NT2/D1 (cell line): ENCODE data around the gene RNF121.

Experiments
- SUZ12 ChIP-seq: IDR thresholded peaks from 2 replicates; pipeline ENCODE4 v1.6.1; 2011; ENCODE audit not compliant: insufficient read length, insufficient read depth; ENCODE audit errors: extremely low read depth
- YY1 ChIP-seq: IDR thresholded peaks from 2 replicates; pipeline ENCODE4 v1.6.1; 2011; ENCODE audit not compliant: insufficient read length, insufficient read depth
- ZNF274 ChIP-seq: IDR thresholded peaks from 2 replicates; pipeline ENCODE4 v1.6.1; 2011; ENCODE audit warnings: mild to moderate bottlenecking, low read depth, low read length

DNA sequence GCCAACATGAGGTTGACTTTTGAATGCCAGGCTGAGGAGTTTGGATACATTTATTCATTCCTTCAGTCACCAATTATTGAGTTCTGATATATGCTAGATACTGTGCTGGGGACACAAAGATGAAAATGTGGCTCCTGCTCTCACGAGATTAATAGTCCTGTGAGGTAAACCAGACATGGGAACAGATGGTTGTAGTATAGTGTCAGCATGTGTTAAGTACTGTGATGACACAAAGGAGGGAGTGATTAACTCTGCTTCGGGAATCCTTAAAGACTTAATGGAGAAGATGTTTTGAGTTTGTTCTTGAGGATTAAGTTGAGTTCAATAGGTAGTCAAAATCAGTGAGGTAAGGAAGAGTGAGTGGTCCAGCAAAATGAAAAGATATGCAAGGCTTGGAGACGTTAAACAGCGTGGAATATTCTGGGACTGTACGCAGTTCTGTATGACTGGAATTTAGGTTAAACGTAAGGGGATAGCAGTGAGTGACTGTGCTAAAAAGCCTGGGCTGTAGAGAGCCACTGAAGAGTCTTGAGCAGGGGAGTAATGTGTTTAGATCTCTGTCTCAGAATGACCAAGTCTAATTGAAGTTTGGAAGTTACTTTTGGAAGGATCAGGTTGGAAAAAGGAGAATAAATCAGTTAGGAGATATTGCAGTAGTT lies 11.8 kb downstream of the RNF121 start:
- TF ChIP-seq YY1 = no peak
- no peak for TF ChIP-seq SUZ12
- no peak for TF ChIP-seq ZNF274
